ENCODE results near the gene C8G.

The C8G gene

DNA sequence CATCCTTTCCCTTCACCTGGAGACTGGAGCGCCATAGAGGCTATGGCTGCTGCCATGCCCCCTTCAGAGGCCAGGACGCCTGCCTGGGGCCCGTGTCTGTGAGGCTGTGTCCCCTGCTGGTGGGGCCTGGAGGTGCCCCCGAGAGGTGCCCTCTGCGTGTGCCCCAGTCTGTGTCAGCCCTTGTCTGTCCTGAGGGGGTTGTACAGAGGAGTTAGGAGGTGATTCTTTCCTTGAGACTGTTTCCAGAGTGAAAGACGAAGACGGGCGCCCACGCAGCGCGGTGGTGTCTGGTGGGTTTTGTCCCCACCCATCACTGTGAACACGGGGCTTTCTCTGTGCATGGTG, 34.2 kb upstream of the C8G start:
- Histone ChIP-seq H3K9ac (no peak overlapping the region), H3K36me3 (ENCODE audit: insufficient read depth) (no peaks in the 10 kb centered on the region; the same call in 1 of the 2 replicates), H4K20me1 (ENCODE audit: insufficient read depth) (no peaks in the 10 kb centered on the region; the same call in 1 of the 2 replicates)

DNA sequence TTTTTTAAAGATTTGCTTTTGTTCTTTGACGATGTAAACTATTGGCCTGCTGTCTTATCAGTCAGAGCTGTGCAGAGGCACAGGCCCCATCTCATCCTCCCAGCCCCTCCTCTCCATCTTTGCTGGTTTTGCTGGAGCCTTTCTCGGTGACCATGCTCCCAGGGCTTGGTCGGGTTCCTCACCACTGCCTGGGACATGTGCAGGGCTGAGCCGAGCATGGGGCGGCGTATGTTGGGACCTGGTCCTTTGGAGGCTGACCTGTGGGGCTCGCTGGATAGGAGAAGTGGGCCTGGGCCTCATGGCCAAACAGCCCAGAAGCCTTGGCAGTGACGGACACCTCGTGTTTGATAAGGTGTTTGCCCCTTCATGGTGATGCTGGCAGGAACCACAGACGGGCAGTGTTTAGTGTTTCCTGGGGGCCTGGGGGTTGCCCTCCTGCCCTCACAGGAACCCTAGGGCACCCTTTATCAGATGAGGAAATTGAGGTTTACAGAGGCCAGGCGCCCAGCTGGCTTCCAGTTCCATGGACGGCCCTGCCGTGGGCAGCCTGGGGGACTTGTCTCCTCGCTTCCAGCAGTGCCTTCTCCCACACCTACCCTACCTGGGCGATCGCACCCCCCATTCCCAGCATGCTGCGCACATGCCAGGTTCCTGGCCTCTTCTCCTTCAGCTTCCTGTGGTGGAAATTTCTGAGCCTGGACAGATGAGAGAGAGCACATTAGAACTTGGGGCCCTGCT, 31.2 kb upstream of the C8G start:
- Histone ChIP-seq H3K36me3 (ENCODE audit: insufficient read depth) (no peaks in the 10 kb centered on the region; the same call in 1 of the 2 replicates), H3K27me3 (ENCODE audit: insufficient read depth, low read depth) (no peaks in the 10 kb centered on the region), H4K20me1 (ENCODE audit: insufficient read depth) (no peaks in the 10 kb centered on the region; the same call in 1 of the 2 replicates), H3K79me2 (ENCODE audit: insufficient read depth, low read depth) (no peaks in the 10 kb centered on the region), H2AFZ (ENCODE audit: low read depth) (no peak overlapping the region), H3K27ac (no peak overlapping the region), H3K4me3 (IDR thresholded peaks at IDR 0.05; ENCODE audit: insufficient read depth, low read depth, low read length) (no peak overlapping the region), H3K9ac (no peak overlapping the region), H3K4me2 (no peak overlapping the region), H3K4me1 (ENCODE audit: low read depth, poor library complexity, severe bottlenecking) (peaks cover 5% of the 10 kb centered on the region)
- TF ChIP-seq, protein P1, sequence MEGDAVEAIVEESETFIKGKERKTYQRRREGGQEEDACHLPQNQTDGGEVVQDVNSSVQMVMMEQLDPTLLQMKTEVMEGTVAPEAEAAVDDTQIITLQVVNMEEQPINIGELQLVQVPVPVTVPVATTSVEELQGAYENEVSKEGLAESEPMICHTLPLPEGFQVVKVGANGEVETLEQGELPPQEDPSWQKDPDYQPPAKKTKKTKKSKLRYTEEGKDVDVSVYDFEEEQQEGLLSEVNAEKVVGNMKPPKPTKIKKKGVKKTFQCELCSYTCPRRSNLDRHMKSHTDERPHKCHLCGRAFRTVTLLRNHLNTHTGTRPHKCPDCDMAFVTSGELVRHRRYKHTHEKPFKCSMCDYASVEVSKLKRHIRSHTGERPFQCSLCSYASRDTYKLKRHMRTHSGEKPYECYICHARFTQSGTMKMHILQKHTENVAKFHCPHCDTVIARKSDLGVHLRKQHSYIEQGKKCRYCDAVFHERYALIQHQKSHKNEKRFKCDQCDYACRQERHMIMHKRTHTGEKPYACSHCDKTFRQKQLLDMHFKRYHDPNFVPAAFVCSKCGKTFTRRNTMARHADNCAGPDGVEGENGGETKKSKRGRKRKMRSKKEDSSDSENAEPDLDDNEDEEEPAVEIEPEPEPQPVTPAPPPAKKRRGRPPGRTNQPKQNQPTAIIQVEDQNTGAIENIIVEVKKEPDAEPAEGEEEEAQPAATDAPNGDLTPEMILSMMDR (conservative IDR thresholded peaks at IDR 0.05; ENCODE audit: low read depth, low read length): no peak

More for the DNA sequence above, 34.2 kb upstream of the C8G start:
- H3K27me3 ChIP-seq (ENCODE audit: insufficient read depth, low read depth): no peaks in the 10 kb centered on the region
- no peak overlapping the region for H3K4me3 ChIP-seq (IDR thresholded peaks at IDR 0.05; ENCODE audit: insufficient read depth, low read depth, low read length)
- H3K27ac ChIP-seq: no peak overlapping the region
- peaks cover 10% of the 10 kb centered on the region; the same call in 1 of the 2 replicates for H3K79me2 ChIP-seq (ENCODE audit: insufficient read depth, low read depth)
- H3K4me1 ChIP-seq (ENCODE audit: low read depth, poor library complexity, severe bottlenecking): peaks cover 5% of the 10 kb centered on the region
- no peak overlapping the region for H2AFZ ChIP-seq (ENCODE audit: low read depth)
- no peak overlapping the region for H3K4me2 ChIP-seq
- TF ChIP-seq, protein P1 (conservative IDR thresholded peaks at IDR 0.05; ENCODE audit: low read depth, low read length): no peak

DNA sequence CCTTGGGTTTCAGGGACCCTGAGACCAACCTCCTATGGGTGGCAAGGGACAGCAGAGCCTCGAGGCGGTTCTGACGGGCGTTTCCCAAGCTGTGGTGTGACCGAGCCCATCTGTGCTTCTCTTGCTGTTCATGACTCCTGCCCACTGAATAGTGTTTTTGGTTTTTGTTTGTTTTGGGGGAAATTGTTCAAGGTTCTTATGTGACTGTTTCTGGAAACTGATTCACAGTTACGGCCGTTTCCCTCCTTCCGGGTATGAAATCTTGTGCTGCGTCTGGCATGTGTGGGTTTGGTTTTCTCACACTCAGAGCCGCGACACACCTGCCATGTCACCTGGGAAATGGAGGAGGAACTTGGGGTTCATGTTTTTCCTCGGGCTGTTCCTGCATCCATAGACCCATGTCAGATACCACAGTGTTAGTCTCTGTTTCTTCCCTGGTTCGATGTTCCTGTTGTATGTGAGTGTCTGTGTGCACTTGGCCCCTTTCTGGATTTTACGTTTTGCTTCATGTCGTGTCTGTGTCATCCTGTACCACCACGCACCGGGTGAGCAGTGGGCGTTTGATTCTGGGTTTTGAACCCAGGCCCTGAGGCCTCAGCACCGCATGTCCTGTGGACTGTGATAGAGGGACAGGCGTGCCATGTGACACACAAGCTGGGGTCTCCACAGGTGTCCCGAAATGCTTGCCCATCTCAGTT, 29.3 kb upstream of the C8G start:
- Histone ChIP-seq H3K9ac (no peak overlapping the region), H2AFZ (ENCODE audit: low read depth) (no peak overlapping the region), H3K79me2 (ENCODE audit: insufficient read depth, low read depth) (no peaks in the 10 kb centered on the region), H3K27me3 (ENCODE audit: insufficient read depth, low read depth) (no peaks in the 10 kb centered on the region), H4K20me1 (ENCODE audit: insufficient read depth) (no peaks in the 10 kb centered on the region; the same call in 1 of the 2 replicates), H3K4me3 (IDR thresholded peaks at IDR 0.05; ENCODE audit: insufficient read depth, low read depth, low read length) (no peak overlapping the region), H3K4me1 (ENCODE audit: low read depth, poor library complexity, severe bottlenecking) (peaks cover 5% of the 10 kb centered on the region), H3K36me3 (ENCODE audit: insufficient read depth) (peaks cover 11% of the 10 kb centered on the region; the same call in 1 of the 2 replicates), H3K4me2 (no peak overlapping the region), H3K27ac (no peak overlapping the region)
- TF ChIP-seq, protein P1 (conservative IDR thresholded peaks at IDR 0.05; ENCODE audit: low read depth, low read length): no peak

DNA sequence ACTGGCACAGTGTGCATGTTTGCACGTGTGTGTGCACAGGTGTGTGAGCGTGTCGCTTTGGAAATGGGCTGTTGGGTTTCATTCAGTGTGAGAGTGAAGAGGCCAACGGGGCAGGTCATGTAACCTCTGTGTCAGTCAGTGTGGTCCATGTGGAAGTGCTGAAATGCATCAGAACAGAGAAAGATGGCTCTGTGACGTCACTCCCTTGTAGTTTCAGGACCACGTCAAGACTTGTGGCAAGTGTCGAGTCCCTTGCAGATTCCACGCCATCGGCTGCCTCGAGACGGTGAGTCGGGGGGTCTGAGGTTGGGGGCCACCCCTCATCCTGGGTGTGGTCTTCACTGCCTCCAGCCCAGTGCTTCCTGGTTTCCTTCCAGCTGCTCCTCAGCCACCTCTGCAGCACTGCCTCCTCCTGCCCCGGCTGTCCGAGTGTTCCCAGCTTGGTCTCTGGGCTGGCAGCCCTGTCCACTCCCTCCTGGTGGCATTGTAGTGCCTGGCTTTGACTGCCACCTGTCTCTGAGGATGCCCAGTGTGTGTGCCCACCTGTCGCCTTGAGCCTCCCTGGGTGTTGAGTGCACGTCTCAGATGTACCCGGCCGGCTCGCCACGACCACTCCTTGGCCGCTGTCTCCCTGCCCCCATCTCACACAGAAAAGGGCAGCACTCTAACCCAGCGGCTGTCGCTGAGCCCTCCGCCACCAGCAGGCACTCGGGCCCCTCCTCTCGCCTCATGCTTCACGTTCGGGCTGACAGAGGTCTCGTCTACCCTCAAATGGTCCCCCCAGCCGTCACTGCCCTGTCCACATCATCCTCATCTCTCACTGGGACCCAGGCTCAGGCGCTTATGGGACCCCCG, 28.5 kb upstream of the C8G start:
- no peak overlapping the region for H3K9ac ChIP-seq
- no peaks in the 10 kb centered on the region for H3K27me3 ChIP-seq (ENCODE audit: insufficient read depth, low read depth)

More for the DNA sequence above, 28.5 kb upstream of the C8G start:
- Histone ChIP-seq H3K4me3 (IDR thresholded peaks at IDR 0.05; ENCODE audit: insufficient read depth, low read depth, low read length) (no peak overlapping the region), H3K4me1 (ENCODE audit: low read depth, poor library complexity, severe bottlenecking) (peaks cover 5% of the 10 kb centered on the region), H3K36me3 (ENCODE audit: insufficient read depth) (peaks cover 14% of the 10 kb centered on the region; the same call in 1 of the 2 replicates), H2AFZ (ENCODE audit: low read depth) (no peak overlapping the region), H3K4me2 (no peak overlapping the region), H3K27ac (no peak overlapping the region), H4K20me1 (ENCODE audit: insufficient read depth) (no peaks in the 10 kb centered on the region; the same call in 1 of the 2 replicates), H3K79me2 (ENCODE audit: insufficient read depth, low read depth) (no peaks in the 10 kb centered on the region)
- TF ChIP-seq, protein P1 (conservative IDR thresholded peaks at IDR 0.05; ENCODE audit: low read depth, low read length): no peak
